Islet precursor cell (in vitro differentiated cells): ENCODE results near the gene RAVER1.
A peak's percentile ranks its signal among the peaks of the same experiment; 100 is the strongest.
"Not testable (repeated sequence)": the region's sequence is repeated elsewhere in the genome, so short reads cannot be mapped to it uniquely, and the experiment has no call there.

Experiments used
- DNase-seq: peaks from one replicate; pipeline ENCODE4 v3.0.0-alpha.2; 2018

The RAVER1 gene

DNA sequence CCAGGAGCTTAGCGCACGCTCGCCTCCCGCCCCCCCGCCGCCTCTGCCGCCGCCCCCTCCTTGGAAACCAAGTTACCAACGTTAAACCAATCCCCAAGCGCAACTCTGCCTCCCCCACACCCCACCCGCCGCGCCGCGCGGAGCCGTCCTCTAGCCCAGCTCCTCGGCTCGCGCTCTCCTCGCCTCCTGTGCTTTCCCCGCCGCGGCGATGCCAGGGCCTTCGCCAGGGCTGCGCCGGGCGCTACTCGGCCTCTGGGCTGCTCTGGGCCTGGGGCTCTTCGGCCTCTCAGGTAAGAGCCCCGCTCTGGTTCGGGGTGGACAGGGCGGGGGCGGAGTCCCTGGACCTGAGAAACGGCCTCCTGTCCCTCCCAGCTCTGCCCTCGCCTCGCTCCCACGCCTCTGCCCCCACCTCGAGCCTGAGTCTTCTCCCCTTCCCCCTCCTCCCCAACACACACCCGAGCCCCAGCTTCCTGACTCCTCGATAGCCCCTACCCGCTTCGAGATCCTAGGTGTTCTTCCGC lies 43.4 kb downstream of the RAVER1 start, which contains the start of gene ICAM5:
TSS of gene ICAM5 (plus strand) at position 117 of the 521 bp plus-strand sequence. CDS start at position 209, 92 bp downstream.
- no peak for DNase-seq

DNA sequence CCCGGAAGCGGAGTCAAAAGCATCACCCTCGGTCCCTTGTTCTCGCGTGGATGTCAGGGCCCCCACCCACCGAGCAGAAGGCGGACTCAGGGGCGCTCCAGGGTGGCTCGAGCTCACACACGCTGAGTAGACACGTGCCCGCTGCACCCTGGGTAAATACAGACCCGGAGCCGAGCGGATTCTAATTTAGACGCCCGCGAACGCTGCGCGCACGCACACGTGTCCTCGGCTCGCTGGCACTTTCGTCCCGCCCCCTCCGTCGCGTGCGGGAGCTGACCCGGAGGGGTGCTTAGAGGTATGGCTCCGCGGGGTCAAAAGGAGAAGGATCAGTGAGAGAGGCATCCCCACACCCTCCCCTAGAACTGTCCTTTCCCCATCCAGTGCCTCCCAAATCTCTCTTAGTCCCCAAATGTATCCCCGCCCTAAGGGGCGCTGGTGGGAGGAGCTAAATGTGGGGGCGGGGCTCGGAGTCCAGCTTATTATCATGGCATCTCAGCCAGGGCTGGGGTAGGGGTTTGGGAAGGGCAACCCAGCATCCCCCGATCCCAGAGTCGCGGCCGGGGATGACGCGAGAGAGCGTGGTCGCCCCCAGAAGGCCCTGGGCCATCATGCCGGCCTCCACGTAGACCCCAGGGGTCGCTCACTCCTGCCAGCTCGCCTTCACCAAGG lies 44.0 kb downstream of the RAVER1 start:
- no peak for DNase-seq

DNA sequence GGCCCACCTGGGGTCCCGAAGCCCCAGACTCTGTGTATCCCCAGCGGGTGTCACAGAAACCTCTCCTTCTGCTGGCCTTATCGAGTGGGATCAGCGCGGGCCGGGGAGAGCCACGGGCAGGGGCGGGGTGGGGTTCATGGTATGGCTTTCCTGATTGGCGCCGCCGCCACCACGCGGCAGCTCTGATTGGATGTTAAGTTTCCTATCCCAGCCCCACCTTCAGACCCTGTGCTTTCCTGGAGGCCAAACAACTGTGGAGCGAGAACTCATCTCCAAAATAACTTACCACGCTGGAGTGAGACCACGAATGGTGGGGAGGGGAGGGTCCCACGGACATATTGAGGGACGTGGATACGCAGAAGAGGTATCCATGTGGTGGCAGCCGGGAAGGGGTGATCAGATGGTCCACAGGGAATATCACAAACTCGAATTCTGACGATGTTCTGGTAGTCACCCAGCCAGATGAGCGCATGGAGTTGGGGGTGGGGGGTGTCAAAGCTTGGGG lies 44.6 kb downstream of the RAVER1 start:
- peak; percentile 79 for DNase-seq

DNA sequence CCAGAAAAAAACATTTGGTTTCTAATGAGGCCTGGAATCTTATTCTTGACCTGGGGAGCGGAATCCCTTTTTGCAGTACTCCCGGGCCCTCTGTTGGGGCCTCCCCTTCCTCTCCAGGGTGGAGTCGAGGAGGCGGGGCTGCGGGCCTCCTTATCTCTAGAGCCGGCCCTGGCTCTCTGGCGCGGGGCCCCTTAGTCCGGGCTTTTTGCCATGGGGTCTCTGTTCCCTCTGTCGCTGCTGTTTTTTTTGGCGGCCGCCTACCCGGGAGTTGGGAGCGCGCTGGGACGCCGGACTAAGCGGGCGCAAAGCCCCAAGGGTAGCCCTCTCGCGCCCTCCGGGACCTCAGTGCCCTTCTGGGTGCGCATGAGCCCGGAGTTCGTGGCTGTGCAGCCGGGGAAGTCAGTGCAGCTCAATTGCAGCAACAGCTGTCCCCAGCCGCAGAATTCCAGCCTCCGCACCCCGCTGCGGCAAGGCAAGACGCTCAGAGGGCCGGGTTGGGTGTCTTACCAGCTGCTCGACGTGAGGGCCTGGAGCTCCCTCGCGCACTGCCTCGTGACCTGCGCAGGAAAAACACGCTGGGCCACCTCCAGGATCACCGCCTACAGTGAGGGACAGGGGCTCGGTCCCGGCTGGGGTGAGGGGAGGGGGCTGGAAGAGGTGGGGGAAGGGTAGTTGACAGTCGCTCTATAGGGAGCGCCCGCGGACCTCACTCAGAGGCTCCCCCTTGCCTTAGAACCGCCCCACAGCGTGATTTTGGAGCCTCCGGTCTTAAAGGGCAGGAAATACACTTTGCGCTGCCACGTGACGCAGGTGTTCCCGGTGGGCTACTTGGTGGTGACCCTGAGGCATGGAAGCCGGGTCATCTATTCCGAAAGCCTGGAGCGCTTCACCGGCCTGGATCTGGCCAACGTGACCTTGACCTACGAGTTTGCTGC lies 46.3 kb downstream of the RAVER1 start, which contains the start of gene ICAM4:
TSS of gene ICAM4 (plus strand) at position 153 of the 935 bp plus-strand sequence. CDS start at position 211, 58 bp downstream.
- no peak for DNase-seq

DNA sequence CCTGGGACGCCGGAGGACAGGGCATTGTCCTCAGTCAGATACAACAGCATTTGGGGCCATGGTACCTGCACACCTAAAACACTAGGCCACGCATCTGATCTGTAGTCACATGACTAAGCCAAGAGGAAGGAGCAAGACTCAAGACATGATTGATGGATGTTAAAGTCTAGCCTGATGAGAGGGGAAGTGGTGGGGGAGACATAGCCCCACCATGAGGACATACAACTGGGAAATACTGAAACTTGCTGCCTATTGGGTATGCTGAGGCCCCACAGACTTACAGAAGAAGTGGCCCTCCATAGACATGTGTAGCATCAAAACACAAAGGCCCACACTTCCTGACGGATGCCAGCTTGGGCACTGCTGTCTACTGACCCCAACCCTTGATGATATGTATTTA lies 47.9 kb downstream of the RAVER1 start:
- DNase-seq, result no peak

DNA sequence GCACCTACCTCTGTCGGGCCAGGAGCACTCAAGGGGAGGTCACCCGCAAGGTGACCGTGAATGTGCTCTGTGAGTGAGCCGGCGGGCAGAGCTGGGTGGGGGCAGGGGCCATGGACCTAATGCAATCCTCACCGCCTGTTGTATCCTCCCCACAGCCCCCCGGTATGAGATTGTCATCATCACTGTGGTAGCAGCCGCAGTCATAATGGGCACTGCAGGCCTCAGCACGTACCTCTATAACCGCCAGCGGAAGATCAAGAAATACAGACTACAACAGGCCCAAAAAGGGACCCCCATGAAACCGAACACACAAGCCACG lies 48.4 kb downstream of the RAVER1 start:
- no peak for DNase-seq

DNA sequence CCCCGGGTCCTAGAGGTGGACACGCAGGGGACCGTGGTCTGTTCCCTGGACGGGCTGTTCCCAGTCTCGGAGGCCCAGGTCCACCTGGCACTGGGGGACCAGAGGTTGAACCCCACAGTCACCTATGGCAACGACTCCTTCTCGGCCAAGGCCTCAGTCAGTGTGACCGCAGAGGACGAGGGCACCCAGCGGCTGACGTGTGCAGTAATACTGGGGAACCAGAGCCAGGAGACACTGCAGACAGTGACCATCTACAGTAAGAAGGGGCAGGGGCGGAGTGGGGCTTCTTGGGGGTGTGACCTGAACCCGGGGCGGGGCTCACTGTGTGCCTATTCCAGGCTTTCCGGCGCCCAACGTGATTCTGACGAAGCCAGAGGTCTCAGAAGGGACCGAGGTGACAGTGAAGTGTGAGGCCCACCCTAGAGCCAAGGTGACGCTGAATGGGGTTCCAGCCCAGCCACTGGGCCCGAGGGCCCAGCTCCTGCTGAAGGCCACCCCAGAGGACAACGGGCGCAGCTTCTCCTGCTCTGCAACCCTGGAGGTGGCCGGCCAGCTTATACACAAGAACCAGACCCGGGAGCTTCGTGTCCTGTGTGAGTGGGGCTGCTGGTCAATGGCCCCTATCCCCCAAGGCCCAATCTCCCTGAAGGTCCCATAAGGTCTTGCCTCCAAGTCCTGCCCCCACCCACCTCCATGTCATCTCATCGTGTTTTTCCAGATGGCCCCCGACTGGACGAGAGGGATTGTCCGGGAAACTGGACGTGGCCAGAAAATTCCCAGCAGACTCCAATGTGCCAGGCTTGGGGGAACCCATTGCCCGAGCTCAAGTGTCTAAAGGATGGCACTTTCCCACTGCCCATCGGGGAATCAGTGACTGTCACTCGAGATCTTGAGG lies 49.0 kb downstream of the RAVER1 start:
- no peak for DNase-seq

DNA sequence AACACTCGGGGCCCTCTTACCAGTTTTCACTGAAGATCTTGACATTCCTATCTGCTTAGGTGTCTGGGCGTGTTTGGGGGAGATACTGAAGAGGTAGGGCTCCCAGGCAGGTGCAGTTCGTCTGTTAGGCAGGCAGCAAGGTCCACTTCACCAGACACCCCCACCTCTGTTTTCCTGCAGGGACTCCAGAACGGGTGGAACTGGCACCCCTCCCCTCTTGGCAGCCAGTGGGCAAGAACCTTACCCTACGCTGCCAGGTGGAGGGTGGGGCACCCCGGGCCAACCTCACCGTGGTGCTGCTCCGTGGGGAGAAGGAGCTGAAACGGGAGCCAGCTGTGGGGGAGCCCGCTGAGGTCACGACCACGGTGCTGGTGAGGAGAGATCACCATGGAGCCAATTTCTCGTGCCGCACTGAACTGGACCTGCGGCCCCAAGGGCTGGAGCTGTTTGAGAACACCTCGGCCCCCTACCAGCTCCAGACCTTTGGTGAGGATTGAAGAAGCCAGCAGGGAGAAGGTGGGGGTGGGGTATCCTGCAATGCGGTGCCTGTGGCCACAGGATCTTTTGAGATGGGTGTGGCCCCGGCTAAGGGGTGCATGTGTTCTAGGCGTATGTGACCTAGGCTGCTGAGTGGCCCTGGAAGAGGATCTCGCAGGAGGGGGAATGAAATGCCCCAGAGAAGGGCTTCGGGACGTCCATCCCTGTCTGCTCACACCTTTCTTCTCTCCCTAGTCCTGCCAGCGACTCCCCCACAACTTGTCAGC lies 49.8 kb downstream of the RAVER1 start:
- DNase-seq, result no peak

DNA sequence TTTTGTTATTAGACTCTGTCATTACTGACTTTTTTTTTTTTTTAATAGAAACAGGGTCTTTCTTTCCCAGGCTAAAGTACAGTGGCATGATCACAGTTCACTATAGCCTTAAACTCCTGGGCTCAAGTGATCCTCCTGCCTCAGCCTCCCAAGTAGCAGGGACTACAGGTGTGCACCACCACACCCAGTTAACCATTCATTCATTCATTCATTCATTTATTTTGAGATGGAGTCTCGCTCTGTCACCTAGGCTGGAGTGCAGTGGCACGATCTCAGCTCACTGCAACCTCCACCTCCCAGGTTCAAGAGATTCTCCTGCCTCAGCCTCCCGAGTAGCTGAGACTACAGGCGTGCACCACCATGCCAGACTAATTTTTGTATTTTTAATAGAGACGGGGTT lies 51.3 kb downstream of the RAVER1 start:
- DNase-seq, result not testable (repeated sequence)

DNA sequence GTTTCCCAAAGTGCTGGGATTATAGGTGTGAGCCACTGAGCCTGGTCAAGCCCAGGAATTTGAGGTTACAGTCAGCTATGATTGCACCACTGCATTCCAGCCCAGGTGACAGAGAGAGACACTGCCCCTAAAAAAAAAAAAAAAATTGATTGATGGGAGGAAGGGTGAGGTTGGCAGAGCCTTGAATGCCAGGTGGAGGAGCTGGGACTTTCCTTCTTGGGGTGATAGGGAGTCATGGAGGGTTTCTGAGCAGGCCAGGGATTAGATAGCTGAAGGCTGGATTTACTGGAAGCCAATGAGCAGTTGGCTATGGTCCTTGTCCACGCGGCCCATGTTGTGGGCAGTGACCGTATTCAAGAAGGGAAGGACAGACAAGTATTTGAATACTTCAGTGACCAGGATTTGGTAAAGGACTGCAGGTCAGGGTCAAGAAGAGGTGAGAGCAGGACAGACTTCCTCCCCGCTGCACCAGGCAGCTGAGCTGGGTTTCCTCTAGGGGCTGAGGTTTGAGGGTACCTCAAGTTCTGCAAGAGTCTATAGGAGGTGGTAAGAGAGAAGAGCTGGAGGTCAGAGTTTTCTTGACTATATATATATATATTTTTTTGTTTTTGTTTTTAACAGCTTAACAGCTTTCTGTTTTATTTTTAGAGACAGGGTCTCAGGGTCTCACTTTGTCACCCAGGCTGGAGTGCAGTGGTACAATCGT lies 53.4 kb downstream of the RAVER1 start:
- no peak for DNase-seq

DNA sequence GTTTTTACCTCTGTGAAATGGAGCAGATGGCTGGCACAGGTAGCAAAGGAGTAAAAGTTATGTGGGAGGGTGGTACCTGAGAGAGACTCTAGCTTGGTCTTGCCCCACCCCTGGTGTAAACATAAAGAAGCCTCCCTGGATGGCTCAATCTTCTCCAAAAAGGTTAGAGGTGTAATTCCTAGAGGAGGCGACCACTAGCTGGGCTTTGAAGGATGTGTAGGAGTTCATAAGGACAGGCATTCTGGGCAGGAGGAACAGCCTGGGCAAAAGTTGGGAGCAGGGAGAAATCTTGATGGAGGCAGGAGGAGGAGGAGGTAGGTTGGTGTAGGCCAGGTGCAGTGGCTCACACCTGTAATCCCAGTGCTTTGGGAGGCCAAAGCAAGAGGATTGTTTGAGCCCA lies 54.4 kb downstream of the RAVER1 start:
- no peak for DNase-seq

DNA sequence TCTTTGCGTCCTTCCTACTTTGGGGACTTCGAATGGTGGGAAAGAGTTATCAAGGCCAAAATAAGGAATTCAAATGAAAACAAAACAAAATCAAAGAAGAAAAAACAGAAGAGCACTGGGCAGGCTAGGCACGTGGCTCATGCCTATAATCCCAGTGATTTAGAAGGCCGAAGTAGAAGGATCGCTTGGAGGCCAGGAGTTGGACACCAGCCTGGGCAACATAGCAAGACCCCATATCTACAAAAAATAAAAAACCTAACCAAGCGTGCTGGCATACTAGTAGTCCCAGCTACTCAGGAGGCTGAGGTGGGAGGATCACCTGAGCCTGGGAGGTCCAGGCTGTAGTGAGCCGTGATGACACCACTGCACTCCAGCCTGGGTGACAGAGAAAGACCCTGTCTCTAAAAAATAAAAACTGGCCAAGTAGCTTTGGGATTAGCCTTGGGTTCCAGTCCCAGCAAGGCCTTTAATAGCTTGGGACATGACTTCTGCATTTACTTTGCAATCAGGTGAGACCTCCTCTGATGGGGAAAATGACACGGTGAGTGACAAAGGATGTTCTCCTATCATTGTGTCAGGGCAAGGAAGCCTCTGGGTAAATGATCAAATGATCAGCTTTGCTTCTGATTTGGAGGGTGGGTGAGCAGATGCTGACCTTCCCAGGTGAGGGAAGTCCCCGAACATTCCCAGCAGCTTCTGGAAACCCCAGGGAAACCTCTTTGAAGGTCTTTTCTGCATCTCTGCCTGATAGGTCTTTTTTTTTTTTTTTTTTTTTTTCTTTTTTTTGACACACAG lies 55.3 kb downstream of the RAVER1 start:
- DNase-seq, result no peak

DNA sequence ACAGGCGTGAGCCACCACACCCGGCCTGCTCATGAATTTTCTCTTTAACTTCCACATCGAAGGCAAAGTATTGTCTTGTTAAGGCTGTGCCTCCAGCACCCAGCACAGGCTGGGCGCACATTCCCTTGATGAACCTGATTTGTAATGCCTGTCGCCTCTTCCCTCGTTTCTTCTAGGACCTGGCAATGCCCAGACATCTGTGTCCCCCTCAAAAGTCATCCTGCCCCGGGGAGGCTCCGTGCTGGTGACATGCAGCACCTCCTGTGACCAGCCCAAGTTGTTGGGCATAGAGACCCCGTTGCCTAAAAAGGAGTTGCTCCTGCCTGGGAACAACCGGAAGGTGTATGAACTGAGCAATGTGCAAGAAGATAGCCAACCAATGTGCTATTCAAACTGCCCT lies 58.7 kb downstream of the RAVER1 start:
- DNase-seq, result no peak

DNA sequence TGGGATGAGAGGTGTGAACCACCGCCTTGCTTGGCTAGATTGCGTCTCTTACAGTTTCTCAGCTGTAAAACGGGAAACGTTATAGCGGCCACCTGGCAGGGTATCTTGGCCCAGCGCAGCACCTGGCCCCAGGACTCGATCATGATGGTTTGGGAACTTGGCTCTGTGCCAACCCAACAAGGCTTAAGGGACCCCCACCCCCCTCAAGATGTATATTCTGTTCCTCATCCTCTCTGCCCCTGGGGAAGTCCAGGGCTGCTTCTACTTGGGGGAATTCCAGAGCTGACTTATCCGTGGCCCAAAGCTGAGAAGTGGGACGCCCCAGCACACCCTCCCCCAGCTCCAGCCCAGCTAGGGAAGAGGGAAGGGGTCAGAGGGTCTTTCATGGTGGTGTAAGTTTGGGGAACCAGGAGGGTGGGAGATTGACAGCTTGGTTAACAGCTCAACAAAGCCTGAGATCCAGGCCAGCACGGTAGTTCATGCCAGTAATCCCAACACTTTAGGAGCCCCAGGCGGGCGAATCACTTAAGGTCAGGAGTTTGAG lies 61.7 kb downstream of the RAVER1 start:
- no peak for DNase-seq

DNA sequence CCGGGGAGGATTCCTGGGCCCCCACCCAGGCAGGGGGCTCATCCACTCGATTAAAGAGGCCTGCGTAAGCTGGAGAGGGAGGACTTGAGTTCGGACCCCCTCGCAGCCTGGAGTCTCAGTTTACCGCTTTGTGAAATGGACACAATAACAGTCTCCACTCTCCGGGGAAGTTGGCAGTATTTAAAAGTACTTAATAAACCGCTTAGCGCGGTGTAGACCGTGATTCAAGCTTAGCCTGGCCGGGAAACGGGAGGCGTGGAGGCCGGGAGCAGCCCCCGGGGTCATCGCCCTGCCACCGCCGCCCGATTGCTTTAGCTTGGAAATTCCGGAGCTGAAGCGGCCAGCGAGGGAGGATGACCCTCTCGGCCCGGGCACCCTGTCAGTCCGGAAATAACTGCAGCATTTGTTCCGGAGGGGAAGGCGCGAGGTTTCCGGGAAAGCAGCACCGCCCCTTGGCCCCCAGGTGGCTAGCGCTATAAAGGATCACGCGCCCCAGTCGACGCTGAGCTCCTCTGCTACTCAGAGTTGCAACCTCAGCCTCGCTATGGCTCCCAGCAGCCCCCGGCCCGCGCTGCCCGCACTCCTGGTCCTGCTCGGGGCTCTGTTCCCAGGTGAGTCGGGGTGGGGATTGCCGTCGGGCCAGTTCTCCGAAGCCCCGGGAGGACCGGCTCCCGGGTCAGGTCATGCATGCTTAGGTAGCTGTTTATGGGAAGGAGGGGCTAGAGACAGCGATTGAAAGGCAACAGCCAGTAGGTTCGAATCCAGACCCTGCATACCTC lies 62.5 kb downstream of the RAVER1 start, which contains the start of gene ICAM1:
TSS of gene ICAM1 (plus strand) at position 505 of the 779 bp plus-strand sequence. CDS start at position 545, 40 bp downstream.
- peak; percentile 79 for DNase-seq

DNA sequence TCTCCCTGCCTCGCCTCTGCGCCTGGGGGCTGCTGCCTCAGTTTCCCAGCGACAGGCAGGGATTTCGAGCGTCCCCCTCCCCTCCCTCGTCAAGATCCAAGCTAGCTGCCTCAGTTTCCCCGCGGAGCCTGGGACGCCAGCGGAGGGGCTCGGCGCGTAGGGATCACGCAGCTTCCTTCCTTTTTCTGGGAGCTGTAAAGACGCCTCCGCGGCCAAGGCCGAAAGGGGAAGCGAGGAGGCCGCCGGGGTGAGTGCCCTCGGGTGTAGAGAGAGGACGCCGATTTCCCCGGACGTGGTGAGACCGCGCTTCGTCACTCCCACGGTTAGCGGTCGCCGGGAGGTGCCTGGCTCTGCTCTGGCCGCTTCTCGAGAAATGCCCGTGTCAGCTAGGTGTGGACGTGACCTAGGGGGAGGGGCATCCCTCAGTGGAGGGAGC lies 63.1 kb downstream of the RAVER1 start:
- DNase-seq, result no peak

DNA sequence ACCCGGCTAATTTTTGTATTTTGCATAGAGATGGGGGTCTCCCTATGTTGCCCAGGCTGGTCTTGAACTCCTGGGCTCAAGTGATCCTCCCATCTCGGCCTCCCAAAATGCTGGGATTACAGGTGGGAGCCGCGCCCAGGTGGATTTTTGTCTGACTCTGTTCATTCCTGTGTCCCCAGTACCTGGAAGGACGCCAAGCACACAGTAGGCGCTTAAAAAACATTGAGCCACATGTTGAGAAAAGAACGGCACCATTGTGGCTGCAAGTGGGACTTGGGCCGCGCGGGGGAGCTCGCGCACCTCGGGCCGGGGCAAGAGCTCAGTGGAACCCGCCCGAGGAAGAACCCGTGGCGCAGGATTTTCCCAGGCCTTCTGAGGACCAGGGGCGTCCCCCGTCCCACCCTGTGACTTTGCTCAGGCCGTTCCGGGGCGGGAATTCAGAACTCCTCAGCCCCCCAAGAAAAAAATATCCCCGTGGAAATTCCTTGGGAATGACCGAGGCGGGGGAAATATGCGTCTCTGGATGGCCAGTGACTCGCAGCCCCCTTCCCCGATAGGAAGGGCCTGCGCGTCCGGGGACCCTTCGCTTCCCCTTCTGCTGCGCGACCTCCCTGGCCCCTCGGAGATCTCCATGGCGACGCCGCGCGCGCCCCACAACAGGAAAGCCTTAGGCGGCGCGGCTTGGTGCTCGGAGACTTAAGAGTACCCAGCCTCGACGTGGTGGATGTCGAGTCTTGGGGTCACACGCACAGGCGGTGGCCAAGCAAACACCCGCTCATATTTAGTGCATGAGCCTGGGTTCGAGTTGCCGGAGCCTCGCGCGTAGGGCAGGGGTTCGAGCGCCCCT lies 63.8 kb downstream of the RAVER1 start:
- peak; percentile 87 for DNase-seq

DNA sequence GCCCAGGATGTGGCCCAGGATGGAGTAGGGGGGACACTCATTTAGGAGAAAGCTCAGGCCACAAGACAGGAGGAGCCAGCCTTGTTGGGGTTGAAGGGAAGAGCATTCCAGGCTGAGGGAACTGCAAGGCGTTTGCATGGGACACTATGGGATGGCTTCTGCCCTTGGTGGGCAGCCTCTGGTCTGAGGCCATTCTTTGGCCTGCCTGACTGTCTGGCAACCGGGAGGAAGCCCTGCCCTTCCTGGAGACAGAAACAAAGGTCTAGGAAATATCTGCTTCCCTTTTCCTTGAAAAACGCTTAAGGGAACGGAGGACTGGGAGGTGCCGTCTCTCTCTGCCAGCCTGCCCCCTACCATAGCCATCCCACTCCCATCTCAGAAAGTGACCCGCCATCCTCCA lies 65.3 kb downstream of the RAVER1 start:
- no peak for DNase-seq
